HG02610 (cell line): ENCODE results near the gene C1QTNF7.

Source experiments
- ATAC-seq: cut with Tn5 transposase; IDR thresholded peaks from one replicate; pipeline ENCODE4 v1.9.1; 2021; ENCODE audit warnings: mild to moderate bottlenecking, moderate library complexity; ENCODE audit not compliant: unreplicated experiment

Gene C1QTNF7

DNA sequence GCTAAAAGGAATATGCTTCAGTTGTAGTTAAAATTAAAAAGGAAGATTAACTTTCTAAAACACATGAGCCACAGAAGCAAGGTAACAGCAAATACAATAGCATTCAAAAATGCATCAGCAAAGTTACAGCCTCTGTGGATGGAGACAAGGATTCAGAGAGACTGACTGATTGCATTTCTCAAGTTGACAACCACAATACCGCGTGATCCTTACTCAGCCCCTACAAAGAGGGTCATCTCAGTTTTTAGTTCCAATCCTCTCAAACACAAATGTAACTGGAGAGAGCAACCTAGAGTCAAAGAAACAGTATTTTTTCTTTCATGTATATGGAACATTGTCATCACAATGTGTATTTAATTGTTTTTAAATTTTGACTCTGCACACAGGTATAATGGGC, 14.2 kb upstream of the C1QTNF7 start:
- ATAC-seq: no peak

DNA sequence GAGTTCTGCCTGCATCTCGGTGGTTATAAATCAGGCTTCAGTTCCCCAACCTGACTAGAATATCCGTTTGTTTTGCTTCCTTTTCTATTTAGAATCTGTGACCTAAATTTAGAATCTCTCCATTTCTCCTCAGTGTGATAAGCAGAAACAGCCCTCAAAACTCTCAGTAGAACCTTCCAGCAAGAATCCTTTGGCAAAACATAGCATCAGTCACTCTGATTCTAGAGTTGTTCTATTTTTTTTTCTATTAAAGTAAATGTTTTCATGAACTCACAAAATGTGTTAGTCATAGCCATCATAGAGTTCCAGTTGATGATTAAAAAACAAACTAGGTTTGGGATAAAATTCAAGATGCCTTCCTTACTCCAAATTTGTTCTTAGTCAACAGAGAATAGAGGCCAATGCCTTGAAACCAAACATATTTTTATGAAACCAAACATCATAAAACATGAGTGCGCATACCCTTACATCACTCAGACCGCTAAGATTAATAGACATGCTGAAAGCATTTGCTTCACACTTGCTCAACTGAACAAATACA, 13.2 kb upstream of the C1QTNF7 start:
- ATAC-seq: no peak

DNA sequence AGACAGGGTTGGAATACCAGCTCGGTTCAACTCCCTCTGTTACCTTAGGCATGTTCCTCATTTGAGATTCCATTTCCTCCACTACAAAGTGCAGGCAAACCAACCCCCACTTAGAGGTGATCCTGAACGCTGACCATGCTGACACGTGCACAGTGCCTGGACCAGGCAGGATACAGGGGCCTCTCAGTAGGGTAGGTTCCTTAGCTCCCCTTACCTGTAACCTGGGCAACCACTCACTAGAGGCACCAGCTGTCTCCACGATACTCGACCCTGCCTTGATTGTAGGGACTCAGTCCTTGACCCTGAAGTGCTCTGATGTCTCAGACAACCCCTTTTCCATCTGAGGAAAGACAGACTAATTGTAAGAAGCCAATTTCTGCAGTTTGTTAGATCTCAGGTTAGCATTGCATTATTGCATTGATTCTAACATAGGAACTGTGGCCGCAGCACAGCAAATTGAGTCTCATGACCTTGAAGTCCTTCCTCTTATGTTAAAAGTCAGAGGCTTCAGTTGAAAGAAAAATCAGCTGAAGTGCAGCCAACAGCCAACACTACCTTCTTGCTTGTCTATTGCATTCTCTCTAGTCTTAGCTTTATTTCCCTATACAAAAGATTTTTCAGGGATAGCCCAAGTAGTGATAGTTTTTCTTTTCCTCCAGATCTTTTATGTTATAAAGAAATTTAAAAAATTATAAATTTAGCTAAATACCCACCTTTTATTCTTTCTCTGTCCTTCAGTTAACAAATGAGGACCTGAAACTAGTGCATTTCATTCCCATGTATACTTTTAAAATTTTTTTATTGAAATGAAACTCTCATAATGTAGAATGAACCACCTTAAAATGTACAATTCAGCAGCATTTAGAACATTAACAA, 11.2 kb upstream of the C1QTNF7 start:
- no peak for ATAC-seq

DNA sequence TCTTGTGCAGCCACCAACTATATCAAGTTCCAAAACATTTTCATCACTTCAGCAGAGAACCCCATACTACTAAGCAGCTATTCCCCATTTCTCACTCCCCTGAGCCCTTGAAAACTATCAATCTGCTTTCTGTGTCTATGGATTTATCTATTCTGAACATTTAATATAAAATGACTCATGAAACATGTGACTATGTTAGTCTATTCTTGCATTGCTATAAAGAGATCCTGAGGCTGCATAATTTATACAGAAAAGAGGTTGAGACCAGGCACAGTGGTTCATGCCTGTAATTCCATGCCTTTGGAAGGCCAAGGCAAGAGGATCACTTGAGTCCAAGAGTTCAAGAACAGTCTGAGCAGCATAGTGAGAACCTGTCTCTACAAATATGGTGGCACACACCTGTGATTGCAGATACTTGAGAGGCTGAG, 10.6 kb upstream of the C1QTNF7 start:
- ATAC-seq: no peak

GRCh38 chr4:15418956-15419355, 8.9 kb upstream of the C1QTNF7 start:
- ATAC-seq: no peak

DNA sequence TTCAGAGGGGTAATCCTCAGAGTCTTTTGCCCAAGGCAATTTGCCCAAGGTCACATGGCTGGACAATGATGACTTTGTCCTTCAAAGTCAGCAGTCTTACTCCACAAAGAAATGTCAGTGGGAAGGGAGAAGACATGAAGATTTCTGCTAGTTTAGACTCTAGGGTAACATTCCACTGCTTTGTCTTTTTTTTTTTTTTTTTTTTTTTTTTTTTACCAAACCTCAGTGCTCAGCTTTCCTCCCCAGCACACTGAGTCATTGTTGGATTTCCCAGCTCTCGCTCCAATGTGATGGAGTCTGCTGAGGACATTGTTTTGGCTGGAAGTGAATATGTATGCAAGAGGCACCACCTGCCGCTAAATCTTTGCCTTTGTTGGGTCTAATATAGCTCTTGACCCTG, 7.2 kb upstream of the C1QTNF7 start:
- no peak for ATAC-seq

DNA sequence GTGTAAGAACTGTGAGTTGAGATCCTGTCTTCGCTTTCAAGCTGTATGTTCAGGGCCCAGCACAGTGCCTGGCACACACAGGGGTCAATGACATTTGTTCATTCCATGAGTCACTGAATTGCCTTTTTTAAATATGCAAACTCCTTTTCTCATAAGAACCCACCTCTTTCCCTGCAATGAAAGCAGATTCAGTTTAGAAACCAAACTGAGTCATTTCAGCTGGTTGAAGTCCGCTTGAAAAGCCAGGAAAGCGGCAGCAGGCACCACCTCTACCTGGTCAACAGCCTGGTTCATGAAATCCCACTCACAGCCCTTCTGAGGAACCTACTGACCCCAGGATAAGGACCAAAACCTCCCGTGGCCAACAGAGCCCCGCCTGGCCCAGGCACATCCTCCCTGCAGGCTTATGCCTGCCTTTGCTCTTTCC, 4.5 kb upstream of the C1QTNF7 start:
- no peak for ATAC-seq

- ATAC-seq: no peak
These were observed 2.3 kb upstream of the C1QTNF7 start for GRCh38 chr4:15425520-15425919.

GRCh38 chr4:15427161-15427560, 672 bp upstream of the C1QTNF7 start:
- ATAC-seq: no peak

GRCh38 chr4:15428611-15429010, 778 bp downstream of the C1QTNF7 start:
- no peak for ATAC-seq

- ATAC-seq: no peak
These were observed 6.3 kb downstream of the C1QTNF7 start for GRCh38 chr4:15434091-15434490.

DNA sequence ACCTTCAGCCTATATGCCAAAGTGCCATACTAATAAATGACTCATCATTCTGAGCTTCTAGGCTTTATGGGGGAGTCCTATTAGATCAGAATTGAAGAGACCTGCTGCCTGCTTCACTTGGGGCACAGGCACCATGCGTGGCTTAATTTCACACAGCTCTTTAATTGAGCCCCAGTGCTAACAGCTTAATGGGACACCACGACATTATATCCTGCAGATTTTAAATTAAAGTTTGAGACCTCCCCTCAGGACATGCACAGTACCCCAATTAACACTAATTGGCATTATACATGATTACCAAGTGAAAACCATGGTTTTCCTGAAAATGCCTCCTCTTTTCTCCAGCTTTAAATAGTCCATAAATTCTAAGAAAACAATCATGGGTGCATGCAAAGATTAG, 6.8 kb downstream of the C1QTNF7 start:
- no peak for ATAC-seq

- ATAC-seq: no peak
These were observed 8.7 kb downstream of the C1QTNF7 start for GRCh38 chr4:15436513-15436912.

DNA sequence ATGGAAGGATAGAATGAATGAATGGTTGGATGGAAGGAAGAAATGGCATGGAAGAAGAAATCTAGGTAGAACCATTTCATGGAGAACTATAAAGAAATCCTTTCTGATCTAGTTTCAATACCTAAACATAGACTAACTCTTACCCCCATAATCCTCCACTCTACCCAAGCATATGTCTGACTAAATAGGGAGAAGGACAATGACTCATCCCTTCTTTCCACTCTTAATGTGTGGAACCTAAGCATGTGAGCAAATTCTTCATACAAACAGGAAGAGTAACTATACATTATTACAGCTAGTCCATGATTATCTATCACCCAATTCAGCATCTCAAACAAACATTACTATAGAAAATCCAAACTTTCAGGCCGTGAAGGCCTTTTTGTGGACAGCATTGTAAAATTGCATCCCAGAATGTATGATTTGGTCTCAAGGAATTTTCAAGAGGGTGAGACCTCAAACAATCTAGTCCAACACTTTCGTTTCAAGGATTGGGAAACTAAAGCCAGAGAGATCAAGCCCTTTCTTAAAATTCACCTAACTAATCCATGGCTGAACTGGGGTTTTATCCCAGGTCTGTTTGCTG, 11.2 kb downstream of the C1QTNF7 start:
- ATAC-seq: no peak

DNA sequence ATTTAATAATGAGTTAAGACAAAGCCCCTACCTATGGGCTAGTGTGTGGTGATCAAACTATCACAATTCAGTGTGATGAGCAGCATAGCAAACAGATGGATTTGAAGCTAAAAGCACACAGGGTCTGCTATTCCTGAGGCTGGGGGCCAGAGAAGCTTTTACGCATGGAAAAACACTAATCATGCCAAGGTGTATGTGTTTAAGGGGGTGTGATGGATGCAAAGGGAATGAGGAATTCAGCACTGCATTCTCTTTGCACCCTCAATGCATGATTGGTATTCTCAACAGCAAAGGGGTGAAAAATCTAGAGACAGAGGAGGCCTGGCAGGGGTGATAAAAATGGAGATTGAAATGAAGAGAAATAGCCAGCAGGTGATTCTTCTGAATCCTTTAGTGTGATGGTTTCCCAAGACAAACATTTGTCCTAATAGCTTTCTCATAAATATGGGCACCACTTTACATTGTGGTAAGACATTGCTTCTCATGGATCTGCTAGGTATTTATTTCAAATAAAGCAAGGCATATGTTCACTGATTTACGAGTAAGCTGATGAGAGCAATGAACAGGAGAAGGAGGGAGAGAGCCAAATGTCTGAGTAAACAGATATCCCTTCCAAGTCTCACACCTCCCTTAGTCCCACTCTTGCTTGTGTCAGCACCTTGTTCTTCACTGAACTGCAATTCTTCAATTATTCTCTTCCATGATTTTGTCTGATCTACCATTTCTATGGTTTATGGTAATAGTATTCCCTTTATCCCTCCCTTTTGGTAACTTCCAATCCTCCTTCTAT, 15.7 kb downstream of the C1QTNF7 start:
- ATAC-seq: no peak

DNA sequence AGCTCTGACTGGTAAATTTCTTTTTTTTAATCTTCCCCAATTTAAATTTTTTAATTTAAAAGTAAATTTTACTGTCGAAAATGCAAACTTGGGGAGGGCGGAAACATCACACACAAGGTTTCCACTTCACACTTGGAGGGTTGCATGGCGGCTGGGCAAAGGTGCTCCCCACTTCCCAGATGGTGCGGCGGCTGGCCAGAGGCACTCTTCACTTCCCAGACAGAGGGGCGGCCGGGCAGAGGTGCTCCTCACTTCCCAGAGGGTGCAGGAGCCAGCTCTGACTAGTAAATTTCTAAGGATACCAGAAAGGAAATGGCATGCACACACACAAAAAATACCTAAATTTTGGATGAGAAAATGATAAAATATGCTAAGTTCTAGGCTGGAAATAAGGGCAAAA, 16.4 kb downstream of the C1QTNF7 start:
- ATAC-seq: no peak

DNA sequence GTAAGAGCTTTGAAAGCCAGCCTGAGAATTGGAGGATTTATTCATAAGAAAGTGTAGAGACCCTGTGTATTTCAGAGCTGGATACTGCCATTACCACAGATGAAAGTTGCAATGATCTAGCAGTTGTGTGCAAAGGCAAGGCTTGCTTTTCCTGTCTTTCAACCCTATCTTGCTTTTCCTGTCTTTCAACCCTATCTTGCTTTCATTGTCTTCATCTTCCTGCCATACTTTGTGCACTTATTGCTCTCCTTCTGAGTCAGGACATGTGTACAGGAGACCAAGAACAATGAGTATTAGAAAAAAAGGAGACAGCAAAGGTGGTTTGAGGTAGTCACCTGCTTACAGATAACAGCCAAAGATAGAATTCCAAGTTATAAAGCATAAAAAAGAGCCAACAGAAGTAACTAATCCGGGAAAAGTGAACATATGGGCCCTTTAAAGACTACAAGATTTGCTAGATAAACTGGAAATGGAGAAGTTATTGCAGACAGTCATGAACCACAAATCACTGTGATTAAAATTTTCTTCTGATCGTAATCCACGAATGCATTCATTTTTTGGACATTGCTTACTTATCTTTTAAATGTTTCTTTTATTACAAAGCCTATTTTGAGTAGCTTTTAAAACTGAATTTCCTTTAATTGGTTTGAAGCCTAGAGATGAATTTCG, 17.2 kb downstream of the C1QTNF7 start:
- no peak for ATAC-seq

DNA sequence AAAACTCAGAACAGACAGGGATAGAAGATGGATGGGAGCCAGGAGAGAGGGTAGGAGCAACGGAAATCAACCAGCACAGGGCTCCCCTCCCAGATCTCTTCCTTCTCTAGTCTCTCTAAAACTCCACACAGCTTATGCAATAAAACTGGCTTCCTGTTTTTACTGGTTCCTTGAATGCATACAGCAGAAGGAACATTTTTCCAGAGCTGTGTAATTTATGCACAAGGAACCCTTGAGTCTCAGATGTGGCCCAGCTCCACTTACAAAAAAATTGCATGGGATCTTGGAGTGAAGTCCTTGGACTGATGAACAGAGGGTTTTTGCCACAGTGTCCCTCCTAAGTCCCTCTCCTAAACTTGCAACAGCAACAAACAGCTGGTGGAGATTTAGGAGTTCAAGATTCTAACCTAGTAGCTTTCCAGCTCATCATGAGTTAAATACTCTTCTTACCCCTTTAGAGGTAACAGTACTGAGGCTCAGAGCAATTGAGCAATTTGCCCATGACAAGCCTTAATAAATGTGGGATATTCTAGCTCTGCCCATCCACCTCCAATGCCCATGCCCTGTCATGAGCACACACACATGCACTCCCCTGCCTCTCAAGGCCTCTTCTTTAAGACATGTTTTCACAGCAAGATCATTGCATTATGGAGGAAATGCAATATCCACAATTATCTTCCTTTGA, 23.5 kb downstream of the C1QTNF7 start:
- no peak for ATAC-seq

GRCh38 chr4:15451866-15452765, 24.3 kb downstream of the C1QTNF7 start:
- no peak for ATAC-seq
